Colonic mucosa (tissue), 4 donors: ENCODE results near the gene RIPPLY1. TPM values are rescaled to one million over a fixed set of nuclear protein-coding genes. Genes with fewer than 3 reads are reported as not detected.

Experiments used
- DNase-seq: peaks from one replicate; pipeline ENCODE4 v3.0.0-alpha.2; 2020
- H3K27ac ChIP-seq: fragments of 200-600 bp; one replicate; pipeline ENCODE4 v1.8.0; 2021
- H3K27me3 ChIP-seq: fragments of 200-600 bp; one replicate; pipeline ENCODE4 v1.8.0; 2021
- H3K36me3 ChIP-seq: fragments of 200-600 bp; one replicate; pipeline ENCODE4 v1.8.0; 2021
- H3K4me1 ChIP-seq: fragments of 200-600 bp; one replicate; pipeline ENCODE4 v1.8.0; 2021; ENCODE audit warnings: mild to moderate bottlenecking
- H3K4me3 ChIP-seq: fragments of 200-600 bp; one replicate; pipeline ENCODE4 v1.8.0; 2021
- H3K9ac ChIP-seq, 2 donors: one replicate each; pipeline ENCODE4 v1.7.0; 2013; ENCODE audit warnings: control low read depth in 2 of 2, low read depth in 2 of 2, low read length in 2 of 2
- H3K9me3 ChIP-seq: fragments of 200-600 bp; one replicate; pipeline ENCODE4 v1.8.0; 2021
- CTCF ChIP-seq: fragments of 200-600 bp; IDR thresholded peaks from one replicate; pipeline ENCODE4 v1.8.0; 2022; ENCODE audit warnings: antibody characterized with exemption, mild to moderate bottlenecking
- intact Hi-C: fragments of 100-400 bp; cut with DNase I; formaldehyde crosslinking; loops from one replicate; pipeline ENCODE4 v1.14.1; 2022
- total RNA-seq, 2 donors: library from RNA; stranded (reverse); fragmentation: NEBNext Ultra II Directional in 1 of 2; extraction: Animal tissue kit (Norgen Biotek cat#: 25700) in 1 of 2; gene quantifications; one replicate each; pipeline ENCODE4 v1.2.1, GENCODE V29; 2021
- donor health status: healthy.
- donor health status: DM: no; HTN: no; CAD: no.
- donor health status: DM: no; HTN: no; CAD: no.

The RIPPLY1 gene
- total RNA-seq, 2 donors from 2014 or later: not detected

- no peak overlapping the region for H3K27ac ChIP-seq
- DNase-seq: no peak
- H3K27me3 ChIP-seq: no peaks in the 10 kb centered on the region
- intact Hi-C loops: no loop called here
- H3K4me1 ChIP-seq: no peaks in the 10 kb centered on the region
- H3K4me3 ChIP-seq: no peak overlapping the region
- TF ChIP-seq CTCF: no peak
- H3K9ac ChIP-seq: no peak overlapping the region
- no peaks in the 10 kb centered on the region for H3K36me3 ChIP-seq
- no peaks in the 10 kb centered on the region for H3K9me3 ChIP-seq
Measured at GRCh38 chrX:106949366-106949765, 46.2 kb upstream of the RIPPLY1 start.

- H3K9me3 ChIP-seq: no peaks in the 10 kb centered on the region
- H3K4me3 ChIP-seq: no peak overlapping the region
- H3K36me3 ChIP-seq: no peaks in the 10 kb centered on the region
- H3K27ac ChIP-seq: no peak overlapping the region
- H3K9ac ChIP-seq: no peak overlapping the region
- H3K4me1 ChIP-seq: no peaks in the 10 kb centered on the region
- DNase-seq: no peak
- no peaks in the 10 kb centered on the region for H3K27me3 ChIP-seq
- intact Hi-C loops: no loop called here
- TF ChIP-seq CTCF: no peak
Measured at GRCh38 chrX:106948641-106949040, 45.5 kb upstream of the RIPPLY1 start.

GRCh38 chrX:106946464-106946863 is 43.3 kb upstream of the RIPPLY1 start:
- no peak for TF ChIP-seq CTCF
- Histone ChIP-seq H3K36me3 (no peaks in the 10 kb centered on the region), H3K27me3 (no peaks in the 10 kb centered on the region), H3K9ac (no peak overlapping the region), H3K27ac (no peak overlapping the region), H3K4me3 (no peak overlapping the region), H3K9me3 (no peaks in the 10 kb centered on the region), H3K4me1 (no peaks in the 10 kb centered on the region)
- no peak for DNase-seq
- intact Hi-C loops: no loop called here

DNA sequence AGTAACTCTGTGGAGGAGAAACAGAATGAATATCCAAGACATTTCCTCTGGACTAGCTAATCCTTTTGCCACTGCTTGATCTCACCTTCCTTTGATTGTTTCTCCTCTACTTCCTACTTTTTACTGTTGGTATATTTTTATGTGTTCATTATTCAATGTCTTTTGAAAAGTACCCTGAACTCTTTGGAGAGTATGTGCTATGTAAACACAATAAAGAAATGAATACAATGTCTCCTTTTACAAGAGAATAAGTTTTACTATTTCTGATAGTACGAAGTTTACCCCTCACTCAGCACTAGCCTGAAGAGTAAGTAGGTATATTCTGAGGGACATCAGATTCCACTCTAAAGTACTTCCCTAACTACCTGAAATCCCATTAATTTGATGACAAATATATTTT is 36.9 kb upstream of the RIPPLY1 start:
- intact Hi-C loops: no loop called here
- Histone ChIP-seq H3K9ac (no peak overlapping the region), H3K9me3 (no peaks in the 10 kb centered on the region), H3K4me1 (no peaks in the 10 kb centered on the region), H3K4me3 (no peak overlapping the region), H3K27ac (no peak overlapping the region), H3K36me3 (no peaks in the 10 kb centered on the region), H3K27me3 (no peaks in the 10 kb centered on the region)
- TF ChIP-seq CTCF: no peak
- no peak for DNase-seq

- no peak for DNase-seq
- Histone ChIP-seq H3K36me3 (no peaks in the 10 kb centered on the region), H3K9me3 (no peaks in the 10 kb centered on the region), H3K4me3 (no peak overlapping the region), H3K27ac (no peak overlapping the region), H3K4me1 (no peaks in the 10 kb centered on the region), H3K9ac (no peak overlapping the region), H3K27me3 (no peaks in the 10 kb centered on the region)
- intact Hi-C loops: no loop called here
- no peak for TF ChIP-seq CTCF
Measured at GRCh38 chrX:106939566-106939965, 36.4 kb upstream of the RIPPLY1 start.

GRCh38 chrX:106936246-106936645 is 33.1 kb upstream of the RIPPLY1 start:
- no peak overlapping the region for H3K4me3 ChIP-seq
- H3K9me3 ChIP-seq: no peaks in the 10 kb centered on the region
- H3K36me3 ChIP-seq: no peaks in the 10 kb centered on the region
- H3K27ac ChIP-seq: no peak overlapping the region
- H3K9ac ChIP-seq: no peak overlapping the region
- peaks cover 3% of the 10 kb centered on the region for H3K4me1 ChIP-seq
- intact Hi-C loops: no loop called here
- no peaks in the 10 kb centered on the region for H3K27me3 ChIP-seq
- no peak for TF ChIP-seq CTCF
- DNase-seq: no peak
